GM18858 (cell line): Measurements from ENCODE around the gene TXNDC11.
A peak's percentile ranks its signal among the peaks of the same experiment; 100 is the strongest.

Experiments used
- ATAC-seq: cut with Tn5 transposase; IDR thresholded peaks from one replicate; pipeline ENCODE4 v1.9.1; 2021; ENCODE audit not compliant: unreplicated experiment

TXNDC11 gene

DNA sequence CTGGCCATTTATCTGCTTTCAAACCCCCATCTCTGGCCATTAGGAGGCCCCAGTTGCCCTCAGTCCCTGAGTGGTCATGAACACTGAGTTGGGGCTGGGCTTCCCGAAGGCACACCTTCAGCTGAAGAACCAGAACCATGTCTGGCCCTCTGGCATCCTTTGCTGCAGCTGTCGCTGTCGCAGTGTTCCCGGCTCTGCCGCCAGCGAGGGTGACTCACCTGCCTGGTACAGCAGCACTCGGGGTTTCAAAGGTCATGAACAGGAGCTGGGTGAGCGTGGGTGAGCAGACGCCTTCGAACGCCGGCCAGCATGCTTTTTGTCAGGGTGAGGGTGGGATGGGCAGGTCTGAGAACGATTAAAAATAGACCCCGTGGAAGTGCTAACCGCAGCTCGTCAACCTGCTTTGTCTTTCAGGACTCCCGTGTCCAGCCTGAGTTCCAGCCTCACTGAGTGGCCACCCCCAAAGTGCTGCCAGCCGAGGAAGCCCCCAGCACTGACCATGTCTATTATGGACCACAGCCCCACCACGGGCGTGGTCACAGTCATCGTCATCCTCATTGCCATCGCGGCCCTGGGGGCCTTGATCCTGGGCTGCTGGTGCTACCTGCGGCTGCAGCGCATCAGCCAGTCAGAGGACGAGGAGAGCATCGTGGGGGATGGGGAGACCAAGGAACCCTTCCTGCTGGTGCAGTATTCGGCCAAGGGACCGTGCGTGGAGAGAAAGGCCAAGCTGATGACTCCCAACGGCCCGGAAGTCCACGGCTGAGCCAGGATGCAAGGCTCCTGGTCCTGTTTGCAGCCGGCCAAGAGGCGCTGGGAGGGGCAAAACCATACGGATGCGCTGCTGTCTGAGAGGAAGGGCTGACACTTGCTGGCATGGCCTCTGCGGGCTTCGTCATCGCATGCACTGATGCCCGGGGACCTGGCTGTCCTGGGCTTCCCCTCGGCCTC lies 66.8 kb downstream of the TXNDC11 start:
- no peak for ATAC-seq

DNA sequence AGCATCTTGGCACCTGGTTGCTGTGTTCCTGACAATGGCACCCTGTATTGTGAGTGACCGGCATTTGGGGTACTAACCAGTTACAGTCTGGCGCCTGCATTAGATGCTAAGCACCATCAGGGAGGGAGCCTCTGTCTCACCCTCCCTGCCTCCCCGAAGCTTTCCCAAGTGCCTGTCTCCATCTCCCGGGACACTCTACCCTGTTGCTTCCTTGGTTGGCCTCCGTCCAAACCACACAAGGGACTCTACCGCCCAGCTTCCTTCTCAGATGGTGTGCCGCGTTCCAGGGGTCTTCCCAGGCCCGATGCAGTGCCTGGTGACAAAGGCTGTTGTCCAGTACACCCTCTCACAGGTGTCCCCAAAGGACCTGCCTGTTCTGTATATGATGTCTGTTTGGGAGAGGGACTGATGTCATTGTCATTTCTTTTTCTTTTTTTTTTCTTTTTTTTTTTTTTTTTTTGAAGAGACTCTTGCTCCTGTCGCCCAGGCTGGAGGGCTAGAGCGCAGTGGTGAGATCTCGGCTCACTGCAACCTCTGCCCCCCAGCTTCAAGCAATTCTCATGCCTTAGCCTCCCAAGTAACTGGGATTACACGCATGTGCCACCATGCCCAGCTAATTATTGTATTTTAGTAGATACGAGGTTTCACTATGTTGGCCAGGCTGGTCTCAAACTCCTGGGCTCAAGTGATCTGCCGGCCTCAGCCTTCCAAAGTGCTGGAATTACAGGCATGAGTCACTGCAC lies 67.7 kb downstream of the TXNDC11 start:
- no peak for ATAC-seq

- no peak for ATAC-seq
Measured at GRCh38 chr16:11674001-11674817, 68.4 kb downstream of the TXNDC11 start.

- no peak for ATAC-seq
Measured at GRCh38 chr16:11673091-11674000, 69.3 kb downstream of the TXNDC11 start.

GRCh38 chr16:11672206-11673090 lies 70.2 kb downstream of the TXNDC11 start:
- ATAC-seq: no peak

DNA sequence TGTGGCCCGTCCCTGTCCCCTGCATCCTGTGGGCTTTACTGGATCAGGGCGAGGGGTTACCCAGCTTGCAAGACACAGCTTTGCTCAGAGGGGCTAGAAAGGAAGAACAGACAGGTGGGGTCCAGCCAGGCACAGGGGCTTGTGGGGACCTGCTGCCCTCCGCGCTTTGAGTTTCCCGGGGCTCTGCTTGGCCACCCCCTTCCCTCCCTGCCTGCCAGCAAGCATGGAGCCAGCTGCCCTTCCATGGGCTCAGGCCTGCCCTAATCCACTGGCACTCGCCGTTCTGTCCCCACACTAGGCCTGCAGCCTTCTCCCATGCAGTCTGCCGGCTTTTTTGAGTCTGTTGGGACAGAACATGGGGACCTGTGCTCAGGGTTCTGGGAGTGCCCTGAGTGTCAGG lies 71.0 kb downstream of the TXNDC11 start:
- ATAC-seq: no peak

DNA sequence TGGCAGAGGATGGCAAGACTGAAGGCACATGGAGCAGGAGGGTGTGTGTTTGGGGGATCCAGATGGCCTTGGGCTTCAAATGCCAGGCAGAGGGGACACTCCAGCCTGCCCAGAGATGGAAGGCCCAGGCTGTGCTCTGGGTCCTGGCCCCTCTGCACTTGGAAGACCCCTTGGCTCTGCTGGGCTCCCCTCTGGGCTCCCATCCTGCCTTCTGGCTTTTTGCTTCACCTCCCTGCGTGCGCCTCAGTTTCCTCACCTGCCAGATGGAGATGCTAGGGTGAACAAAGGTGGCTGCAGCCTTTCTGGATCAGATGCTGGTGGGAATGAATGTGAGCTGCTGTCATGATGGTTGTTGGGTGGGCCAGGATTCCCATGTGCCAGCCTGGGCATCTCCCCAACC lies 71.4 kb downstream of the TXNDC11 start:
- ATAC-seq: no peak

GRCh38 chr16:11670171-11671131 lies 72.2 kb downstream of the TXNDC11 start:
- ATAC-seq: no peak

- ATAC-seq: no peak
Measured at GRCh38 chr16:11669380-11670146, 73.1 kb downstream of the TXNDC11 start.

DNA sequence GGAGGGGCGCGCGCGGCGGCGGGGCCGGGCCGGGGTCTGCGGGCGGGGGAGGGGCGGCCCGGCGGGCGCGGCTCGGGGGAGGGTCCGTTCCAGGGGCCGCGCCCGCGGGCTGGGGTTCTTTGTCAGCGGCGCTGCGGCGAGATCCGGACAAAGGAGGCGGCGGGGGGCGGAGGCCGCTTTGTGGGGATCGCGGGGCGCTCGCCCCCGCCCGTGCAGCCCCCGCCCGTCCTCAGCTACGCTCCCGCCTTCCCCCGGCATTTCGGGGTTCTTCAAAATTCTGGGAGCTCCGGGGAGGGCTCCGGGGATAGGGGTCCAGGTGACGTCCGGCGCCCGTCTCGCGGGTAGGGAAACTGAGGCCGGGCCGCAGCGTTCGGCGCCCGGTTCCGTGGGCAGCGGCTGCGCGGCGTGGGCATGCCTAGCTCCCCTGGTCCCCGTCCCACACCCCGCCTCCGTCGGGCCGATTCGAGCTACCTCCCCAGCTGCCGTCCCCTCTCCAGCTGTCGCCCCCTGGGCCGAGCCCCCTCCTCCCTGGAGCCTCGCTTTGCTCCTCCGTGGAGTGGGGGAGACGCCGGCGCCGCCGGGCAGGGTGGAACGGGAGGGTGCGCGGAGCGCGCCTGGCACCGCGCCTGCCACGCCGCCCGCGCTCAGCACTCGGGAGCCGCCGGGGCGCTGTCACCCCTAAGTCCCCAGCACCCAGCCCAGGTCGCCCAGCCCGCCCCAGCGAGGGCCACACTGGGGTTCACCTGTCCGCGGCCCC lies 73.9 kb downstream of the TXNDC11 start:
- ATAC-seq: no peak

GRCh38 chr16:11667824-11668622 lies 74.6 kb downstream of the TXNDC11 start, which contains the start of gene SNN:
Gene SNN, plus strand, starts transcription at chr16:11668455. Its CDS starts 7,605 bp downstream, at chr16:11676060.
- peak; percentile 34 for ATAC-seq

GRCh38 chr16:11667221-11667823 lies 75.3 kb downstream of the TXNDC11 start:
- no peak for ATAC-seq

DNA sequence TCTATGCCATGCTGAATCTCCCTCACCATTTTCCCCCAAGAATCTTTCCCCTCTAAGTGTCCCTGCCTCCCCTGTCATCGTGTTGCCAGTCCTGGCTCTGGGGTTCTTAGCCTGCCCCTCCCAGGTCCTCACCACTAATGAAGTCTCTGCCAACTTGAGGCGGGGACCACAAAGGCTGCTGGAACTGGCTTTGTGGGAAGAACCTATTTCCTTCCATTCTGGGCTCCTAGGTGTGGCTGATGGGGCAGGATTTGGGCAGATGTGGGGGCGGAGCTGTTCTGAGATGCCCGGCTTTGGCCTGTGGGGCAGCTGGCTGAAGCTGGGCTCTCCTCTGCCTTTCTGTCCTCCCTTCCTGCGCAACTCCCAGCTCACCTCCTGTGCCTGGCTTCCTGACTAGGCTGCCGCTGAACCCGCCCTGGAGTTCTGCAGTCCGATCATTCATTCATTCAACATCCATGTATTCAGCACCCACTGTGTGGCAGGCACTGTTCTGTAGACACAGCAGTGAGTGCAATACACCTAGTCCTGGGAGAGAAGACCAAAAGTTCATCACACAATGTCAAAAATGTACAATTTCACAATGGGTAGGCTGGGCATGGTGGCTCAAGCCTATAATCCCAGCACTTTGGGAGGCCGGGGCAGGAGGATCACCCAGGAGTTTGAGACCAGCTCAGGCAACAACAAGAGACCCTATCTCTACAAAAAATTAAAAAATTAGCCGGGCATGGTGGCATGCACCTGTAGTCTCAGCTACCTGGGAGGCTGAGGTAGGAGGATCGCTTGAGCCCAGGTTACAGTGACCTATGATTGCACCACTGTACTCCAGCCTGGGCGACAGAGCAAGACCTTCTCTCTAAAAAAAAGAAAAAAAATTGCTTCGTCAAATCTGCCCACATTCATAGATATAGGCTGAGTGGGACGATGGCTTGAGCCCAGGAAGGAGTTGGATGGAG lies 76.3 kb downstream of the TXNDC11 start:
- no peak for ATAC-seq

DNA sequence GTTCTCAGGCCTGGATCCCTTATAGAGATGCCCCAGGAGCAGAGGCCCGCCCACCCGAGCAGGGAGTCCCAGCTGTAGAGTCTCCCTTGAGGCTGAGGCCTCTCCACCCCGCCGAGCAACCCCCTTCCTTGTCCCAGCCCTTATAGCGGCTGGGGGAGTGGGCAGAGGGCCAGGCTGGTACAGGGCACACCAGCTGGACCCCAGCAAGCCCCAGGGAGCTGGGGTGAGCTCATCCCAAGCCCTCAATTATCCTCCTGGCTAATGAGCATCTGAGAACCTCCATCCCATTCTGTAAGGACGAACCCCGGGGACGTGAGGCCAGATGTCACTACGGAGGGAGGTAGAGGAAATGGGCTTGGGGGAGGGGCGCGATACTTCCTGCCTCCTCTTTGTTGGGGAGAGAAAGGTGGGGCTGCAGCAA lies 77.6 kb downstream of the TXNDC11 start:
- no peak for ATAC-seq
